PFSK-1 (cell line): ENCODE results near the gene HOXB1.

Source experiments
- FOXP2 ChIP-seq: optimal IDR thresholded peaks from 2 replicates; pipeline ENCODE3; 2011; ENCODE audit warnings: borderline replicate concordance, control low read depth, inconsistent platforms; ENCODE audit not compliant: insufficient read depth; ENCODE audit errors: extremely low read length, extremely low read depth
- POLR2AphosphoS5 ChIP-seq: IDR thresholded peaks from 2 replicates; pipeline ENCODE4 v1.6.1; 2012; ENCODE audit warnings: low read depth, mild to moderate bottlenecking, control low read depth, low read length, moderate library complexity
- SIN3A ChIP-seq: IDR thresholded peaks from 2 replicates; pipeline ENCODE4 v1.6.1; 2012; ENCODE audit warnings: mild to moderate bottlenecking, low read length, moderate library complexity, borderline replicate concordance; ENCODE audit not compliant: insufficient read depth
- TAF1 ChIP-seq: IDR thresholded peaks from 2 replicates; pipeline ENCODE4 v1.6.1; 2012; ENCODE audit warnings: low read length, control low read depth, borderline replicate concordance; ENCODE audit not compliant: insufficient read depth
- TF ChIP-seq, protein P1 (sequence below), 2 experiments: IDR thresholded peaks; 2 replicates each; pipeline versions ENCODE4 v1.6.1 to v1.8.0; 2011 to 2012; ENCODE audit warnings: low read depth in 2 of 2, low read length in 2 of 2, control low read depth in 1 of 2, inconsistent platforms in 1 of 2, mild to moderate bottlenecking in 1 of 2, moderate library complexity in 1 of 2; ENCODE audit not compliant: insufficient read depth in 1 of 2

DNA sequence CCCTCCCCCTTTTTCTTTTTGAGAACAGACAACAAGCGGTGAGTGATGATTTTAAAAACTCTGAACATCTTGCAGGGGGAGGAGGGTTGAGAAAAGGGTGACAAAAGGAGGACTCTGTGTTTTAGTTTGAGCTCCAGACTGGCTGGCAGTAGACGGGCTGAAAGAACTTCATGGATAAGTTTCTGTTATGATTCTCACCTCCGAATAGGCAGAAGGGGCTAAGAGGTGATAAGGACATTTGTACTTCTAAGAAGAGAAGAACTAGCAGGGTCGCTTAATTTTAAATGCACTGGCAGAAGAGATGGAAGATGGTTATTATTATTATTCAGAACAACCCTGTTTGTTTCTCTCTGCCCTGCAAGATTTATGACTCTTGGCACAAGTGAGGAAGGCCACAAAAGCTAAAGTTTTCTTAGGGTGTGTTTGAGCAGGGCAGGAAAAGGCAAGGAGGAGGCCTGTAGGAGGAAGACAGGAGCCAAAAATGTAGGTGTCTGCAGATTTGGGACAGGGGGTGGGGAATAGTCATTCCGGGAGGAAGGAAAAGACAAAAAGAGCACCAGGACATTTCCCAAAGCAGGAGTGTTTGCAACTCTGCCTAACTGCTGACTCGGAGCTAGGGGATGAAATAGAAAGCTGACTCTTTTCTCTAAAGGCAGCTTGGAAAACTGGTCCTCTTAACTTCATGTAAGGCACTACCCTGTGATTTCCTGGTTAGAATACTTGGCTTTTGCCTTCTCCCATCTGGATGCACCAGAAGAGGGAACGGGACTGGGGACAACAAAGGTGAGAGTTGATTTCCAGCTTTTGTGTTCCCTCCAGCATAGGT, 26.0 kb upstream of the HOXB1 start:
- TF ChIP-seq POLR2AphosphoS5 (no peak), TAF1 (no peak), SIN3A (no peak), FOXP2 (no peak)
- TF ChIP-seq, protein P1, sequence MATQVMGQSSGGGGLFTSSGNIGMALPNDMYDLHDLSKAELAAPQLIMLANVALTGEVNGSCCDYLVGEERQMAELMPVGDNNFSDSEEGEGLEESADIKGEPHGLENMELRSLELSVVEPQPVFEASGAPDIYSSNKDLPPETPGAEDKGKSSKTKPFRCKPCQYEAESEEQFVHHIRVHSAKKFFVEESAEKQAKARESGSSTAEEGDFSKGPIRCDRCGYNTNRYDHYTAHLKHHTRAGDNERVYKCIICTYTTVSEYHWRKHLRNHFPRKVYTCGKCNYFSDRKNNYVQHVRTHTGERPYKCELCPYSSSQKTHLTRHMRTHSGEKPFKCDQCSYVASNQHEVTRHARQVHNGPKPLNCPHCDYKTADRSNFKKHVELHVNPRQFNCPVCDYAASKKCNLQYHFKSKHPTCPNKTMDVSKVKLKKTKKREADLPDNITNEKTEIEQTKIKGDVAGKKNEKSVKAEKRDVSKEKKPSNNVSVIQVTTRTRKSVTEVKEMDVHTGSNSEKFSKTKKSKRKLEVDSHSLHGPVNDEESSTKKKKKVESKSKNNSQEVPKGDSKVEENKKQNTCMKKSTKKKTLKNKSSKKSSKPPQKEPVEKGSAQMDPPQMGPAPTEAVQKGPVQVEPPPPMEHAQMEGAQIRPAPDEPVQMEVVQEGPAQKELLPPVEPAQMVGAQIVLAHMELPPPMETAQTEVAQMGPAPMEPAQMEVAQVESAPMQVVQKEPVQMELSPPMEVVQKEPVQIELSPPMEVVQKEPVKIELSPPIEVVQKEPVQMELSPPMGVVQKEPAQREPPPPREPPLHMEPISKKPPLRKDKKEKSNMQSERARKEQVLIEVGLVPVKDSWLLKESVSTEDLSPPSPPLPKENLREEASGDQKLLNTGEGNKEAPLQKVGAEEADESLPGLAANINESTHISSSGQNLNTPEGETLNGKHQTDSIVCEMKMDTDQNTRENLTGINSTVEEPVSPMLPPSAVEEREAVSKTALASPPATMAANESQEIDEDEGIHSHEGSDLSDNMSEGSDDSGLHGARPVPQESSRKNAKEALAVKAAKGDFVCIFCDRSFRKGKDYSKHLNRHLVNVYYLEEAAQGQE (IDR thresholded peaks at IDR 0.05; ENCODE audit: insufficient read depth in 1 of 2, low read depth in 2 of 2, low read length in 2 of 2), result no peak
